GM12874 (cell line): ENCODE results near the gene PLPP1.

Experiments
- CTCF ChIP-seq: IDR thresholded peaks from 2 replicates; pipeline ENCODE4 v1.5.1; 2011; ENCODE audit warnings: low read depth, mild to moderate bottlenecking, control low read depth, low read length, moderate library complexity; ENCODE audit not compliant: insufficient read depth

The PLPP1 gene

GRCh38 chr5:55534436-55535198 lies at the start of gene PLPP1:
TSS of gene PLPP1 (minus strand) at chr5:55534964. CDS start at chr5:55534629, 335 bp downstream.
- no peak for TF ChIP-seq CTCF

GRCh38 chr5:55583578-55583977 lies 48.8 kb upstream of the PLPP1 start:
- TF ChIP-seq CTCF: no peak

GRCh38 chr5:55582256-55582655 lies 47.5 kb upstream of the PLPP1 start:
- no peak for TF ChIP-seq CTCF

- no peak for TF ChIP-seq CTCF
Observed at GRCh38 chr5:55580042-55580441, 45.3 kb upstream of the PLPP1 start.

GRCh38 chr5:55578771-55579170 lies 44.0 kb upstream of the PLPP1 start:
- TF ChIP-seq CTCF: no peak

- no peak for TF ChIP-seq CTCF
Observed at GRCh38 chr5:55577353-55578060, 42.7 kb upstream of the PLPP1 start.

- no peak for TF ChIP-seq CTCF
Observed at GRCh38 chr5:55576661-55577060, 41.9 kb upstream of the PLPP1 start.
